NB4 (cell line): ENCODE measurements around the gene RABGAP1.

Experiments used
- MYC ChIP-seq: IDR thresholded peaks from 2 replicates; pipeline ENCODE4 v1.6.1; 2011; ENCODE audit warnings: low read depth, low read length
- POLR2A ChIP-seq: IDR thresholded peaks from 2 replicates; pipeline ENCODE4 v1.6.1; 2011; ENCODE audit warnings: mild to moderate bottlenecking; ENCODE audit not compliant: insufficient read length; ENCODE audit errors: extremely low read depth
- TF ChIP-seq, protein P1 (sequence below): IDR thresholded peaks from one replicate; pipeline ENCODE4 v1.5.1; 2012; ENCODE audit warnings: low read depth, low read length
- TF ChIP-seq, protein P2 (sequence below): IDR thresholded peaks from 2 replicates; pipeline ENCODE4 v1.6.1; 2011; ENCODE audit warnings: low read depth, low read length

GRCh38 chr9:122986010-122986409, 45.2 kb downstream of the RABGAP1 start:
- TF ChIP-seq, protein P1, sequence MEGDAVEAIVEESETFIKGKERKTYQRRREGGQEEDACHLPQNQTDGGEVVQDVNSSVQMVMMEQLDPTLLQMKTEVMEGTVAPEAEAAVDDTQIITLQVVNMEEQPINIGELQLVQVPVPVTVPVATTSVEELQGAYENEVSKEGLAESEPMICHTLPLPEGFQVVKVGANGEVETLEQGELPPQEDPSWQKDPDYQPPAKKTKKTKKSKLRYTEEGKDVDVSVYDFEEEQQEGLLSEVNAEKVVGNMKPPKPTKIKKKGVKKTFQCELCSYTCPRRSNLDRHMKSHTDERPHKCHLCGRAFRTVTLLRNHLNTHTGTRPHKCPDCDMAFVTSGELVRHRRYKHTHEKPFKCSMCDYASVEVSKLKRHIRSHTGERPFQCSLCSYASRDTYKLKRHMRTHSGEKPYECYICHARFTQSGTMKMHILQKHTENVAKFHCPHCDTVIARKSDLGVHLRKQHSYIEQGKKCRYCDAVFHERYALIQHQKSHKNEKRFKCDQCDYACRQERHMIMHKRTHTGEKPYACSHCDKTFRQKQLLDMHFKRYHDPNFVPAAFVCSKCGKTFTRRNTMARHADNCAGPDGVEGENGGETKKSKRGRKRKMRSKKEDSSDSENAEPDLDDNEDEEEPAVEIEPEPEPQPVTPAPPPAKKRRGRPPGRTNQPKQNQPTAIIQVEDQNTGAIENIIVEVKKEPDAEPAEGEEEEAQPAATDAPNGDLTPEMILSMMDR = no peak
- TF ChIP-seq POLR2A = no peak
- TF ChIP-seq MYC = no peak
- TF ChIP-seq, protein P2, sequence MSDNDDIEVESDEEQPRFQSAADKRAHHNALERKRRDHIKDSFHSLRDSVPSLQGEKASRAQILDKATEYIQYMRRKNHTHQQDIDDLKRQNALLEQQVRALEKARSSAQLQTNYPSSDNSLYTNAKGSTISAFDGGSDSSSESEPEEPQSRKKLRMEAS = no peak
